ENCODE data around the gene ATP9A. TPM values are rescaled to one million over a fixed set of nuclear protein-coding genes. Genes with fewer than 3 reads are reported as not detected.

Gene ATP9A
- total and polyA plus RNA-seq, 2 of the 8 experiments (the other 6 are each of a cell fraction or from before 2014, with no cell fraction given) = 5.0 to 6.4 TPM

DNA sequence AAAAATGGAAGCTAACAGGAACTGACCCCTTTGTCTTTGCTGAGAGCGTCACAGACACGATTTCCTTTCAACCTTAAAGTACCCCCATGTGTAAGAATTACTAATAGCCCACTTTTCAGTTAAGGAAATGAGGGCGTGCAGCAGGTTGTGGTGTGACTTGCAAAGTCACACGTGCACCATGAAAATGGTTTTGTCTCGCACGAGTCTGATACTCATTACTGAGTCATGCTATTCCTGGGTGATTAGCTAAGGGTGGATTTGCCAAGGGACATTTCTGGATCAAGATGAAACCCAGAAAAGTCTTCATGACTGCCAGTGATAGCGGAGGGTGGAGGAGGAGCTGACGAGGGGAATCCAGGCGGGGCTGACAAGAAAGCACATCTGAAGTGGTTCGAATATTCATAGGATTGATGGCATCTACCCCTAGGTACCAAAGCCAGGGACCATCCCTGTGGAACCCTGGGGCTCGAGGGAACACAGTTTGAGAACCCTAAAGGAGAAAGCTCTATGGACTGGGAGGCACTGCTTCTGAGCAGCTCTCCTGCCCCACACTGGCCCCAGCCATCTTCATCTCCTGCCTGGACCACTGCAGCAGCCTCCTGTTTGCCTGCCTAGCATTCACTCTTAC, 213.5 kb downstream of the ATP9A start:
- Histone ChIP-seq H3K4me3 (ENCODE audit: extremely low read depth in 1 of 4, insufficient read depth in 2 of 4, low read depth in 3 of 4, low read length in 4 of 4) (no peak overlapping the region), H2AK5ac (ENCODE audit: low read depth, low read length) (no peak overlapping the region), H3K56ac (replicated peaks; ENCODE audit: insufficient read length, low read depth, low read length) (no peak overlapping the region), H4K91ac (replicated peaks; ENCODE audit: insufficient read length, low read length) (no peak overlapping the region), H3K4ac (replicated peaks; ENCODE audit: insufficient read length, low read depth, low read length) (no peak overlapping the region), H3K18ac (ENCODE audit: extremely low read depth, low read length) (no peak overlapping the region), H4K5ac (ENCODE audit: insufficient read length, low read depth, low read length) (no peak overlapping the region), H3K9me3 (ENCODE audit: insufficient read depth in 2 of 2, low read depth in 1 of 2, low read length in 1 of 2) (no peaks in the 10 kb centered on the region), H2BK12ac (ENCODE audit: low read depth, low read length) (no peak overlapping the region), H2BK15ac (ENCODE audit: low read length) (no peak overlapping the region), H3K27ac (ENCODE audit: low read depth, low read length) (no peak overlapping the region), H2BK120ac (replicated peaks; ENCODE audit: low read depth, low read length) (no peak overlapping the region), H3K23ac (ENCODE audit: insufficient read length) (no peak overlapping the region), H3K36me3 (ENCODE audit: control insufficient read depth in 2 of 4, insufficient read depth in 4 of 4, low read length in 3 of 4) (no peaks in the 10 kb centered on the region), H3K14ac (ENCODE audit: insufficient read length) (no peak overlapping the region), H2AFZ (ENCODE audit: low read length) (no peak overlapping the region), H3K27me3 (replicated peaks in 1 of 4; ENCODE audit: control insufficient read depth in 3 of 4, extremely low read depth in 1 of 4, insufficient read depth in 3 of 4, low read length in 3 of 4) (peaks cover 3 to 6% (median 6%) of the 10 kb centered on the region in 4 experiments), H3K79me2 (ENCODE audit: control insufficient read depth in 1 of 2, insufficient read depth in 2 of 2, low read length in 2 of 2) (no peaks in the 10 kb centered on the region), H3K9ac (replicated peaks in 1 of 4; ENCODE audit: extremely low read depth in 1 of 4, low read depth in 3 of 4, low read length in 3 of 4) (no peak overlapping the region), H3K4me2 (ENCODE audit: insufficient read depth in 1 of 2, low read depth in 2 of 2, low read length in 2 of 2) (no peak overlapping the region), H4K8ac (ENCODE audit: extremely low read depth, insufficient read depth, low read length) (0 out of 2 replicates have a peak overlapping the region, but pooled peaks have one; percentile 14), H3K23me2 (ENCODE audit: low read depth, low read length) (no peaks in the 10 kb centered on the region), H2BK5ac (ENCODE audit: low read depth, low read length) (no peak overlapping the region), H4K20me1 (replicated peaks in 1 of 2; ENCODE audit: control insufficient read depth in 1 of 2, insufficient read depth in 2 of 2, low read length in 2 of 2) (no peaks in the 10 kb centered on the region), H3K79me1 (ENCODE audit: low read depth, low read length) (no peaks in the 10 kb centered on the region), H3K4me1 (replicated peaks in 1 of 4; ENCODE audit: control insufficient read depth in 3 of 4, insufficient read depth in 4 of 4, low read length in 3 of 4) (no peaks in the 10 kb centered on the region), H2BK20ac (ENCODE audit: low read length) (no peak overlapping the region)
- ChIA-PET POLR2A (ENCODE audit: partially characterized antibody) (interaction anchor here (0.9 kb wide), 1 partner anchor 8 kb away, joined by 3 read pairs; no protein-coding TSS in a partner anchor), CTCF (ENCODE audit: partially characterized antibody) (interaction anchor here (0.7 to 1.3 kb wide), 3 partner anchors 43 to 176 kb away, joined by 3 to 4 read pairs (median 3); no protein-coding TSS in a partner anchor)
- 89% methylated on average over 11 of the region's 11 CpGs; no CpG with 5 or more reads in 1 of the 2 experiments for WGBS, 2 experiments (ENCODE audit: extremely low coverage in 1 of 2, insufficient coverage in 1 of 2, insufficient read length in 1 of 2, insufficient replicate concordance in 2 of 2, low coverage in 1 of 2, low lambda C conversion rate in 2 of 2, missing lambda C conversion rate in 1 of 2)
- FAIRE-seq (no peak), DNase-seq (ENCODE audit: low read depth in 1 of 2, low spot score in 2 of 2) (no peak)
- TF ChIP-seq MAFK (IDR thresholded peaks at IDR 0.05; ENCODE audit: low read depth, low read length) (no peak), GABPA (IDR thresholded peaks at IDR 0.05; ENCODE audit: borderline replicate concordance, insufficient read depth, low read length) (no peak), USF2 (IDR thresholded peaks at IDR 0.05; ENCODE audit: low read length) (no peak), CHD2 (IDR thresholded peaks at IDR 0.05; ENCODE audit: low read length) (no peak)

Data from H1 (cell line).